ENCODE measurements around the gene KIAA2012.
"Not testable (repeated sequence)": the region's sequence is repeated elsewhere in the genome, so short reads cannot be mapped to it uniquely, and the experiment has no call there.

Gene KIAA2012

DNA sequence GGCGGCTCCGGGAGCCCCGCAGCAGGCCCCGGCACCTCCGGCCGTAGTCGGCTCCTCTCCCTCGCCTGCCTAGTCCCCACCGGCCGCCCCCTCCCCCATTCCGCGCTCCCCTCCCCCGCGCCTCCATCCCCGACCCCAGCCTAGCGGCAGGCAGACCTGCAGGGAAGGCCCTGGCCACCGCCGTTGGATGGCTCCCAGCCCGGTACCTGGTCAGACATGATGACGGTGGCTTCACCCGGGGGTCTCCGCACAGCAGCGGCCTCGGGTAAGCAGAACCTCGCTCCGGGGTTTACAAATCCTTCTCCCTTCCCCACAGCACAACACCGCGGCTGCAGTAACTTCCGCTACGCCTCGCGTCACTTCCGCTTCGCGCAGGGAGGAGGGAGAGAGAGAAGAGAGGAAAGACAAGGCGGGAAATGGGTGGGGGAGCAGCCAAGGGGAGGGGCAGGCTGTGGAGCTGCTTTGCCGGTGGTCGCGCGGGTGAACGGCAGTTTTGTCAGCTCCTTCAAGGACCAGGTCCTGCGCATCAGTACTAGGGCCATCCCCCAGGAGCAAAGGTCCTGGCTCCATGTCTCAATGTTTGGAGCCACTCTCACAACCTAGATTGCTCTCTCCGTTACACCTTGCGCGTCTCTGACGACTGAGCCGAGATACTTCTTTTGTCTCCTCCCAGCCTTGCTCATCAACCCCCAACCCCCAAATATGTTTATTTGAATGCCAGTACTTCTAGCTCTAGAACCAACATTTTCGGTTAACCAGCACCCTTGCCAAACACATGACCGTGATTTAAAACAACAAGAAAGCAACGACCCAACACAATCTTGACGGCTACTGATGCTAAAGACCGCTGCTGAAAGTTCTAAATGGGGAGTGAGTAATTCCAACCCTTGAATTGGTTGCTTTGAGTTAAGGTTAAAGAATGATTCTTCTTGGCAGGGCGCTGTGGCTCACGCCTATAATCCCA, 165.5 kb downstream of the KIAA2012 start, which contains the start of gene SUMO1:
SUMO1 (minus strand) TSS at position 364 of the 964 bp plus-strand sequence; CDS start at position 218, 146 bp downstream.
- TF ChIP-seq, protein P1, sequence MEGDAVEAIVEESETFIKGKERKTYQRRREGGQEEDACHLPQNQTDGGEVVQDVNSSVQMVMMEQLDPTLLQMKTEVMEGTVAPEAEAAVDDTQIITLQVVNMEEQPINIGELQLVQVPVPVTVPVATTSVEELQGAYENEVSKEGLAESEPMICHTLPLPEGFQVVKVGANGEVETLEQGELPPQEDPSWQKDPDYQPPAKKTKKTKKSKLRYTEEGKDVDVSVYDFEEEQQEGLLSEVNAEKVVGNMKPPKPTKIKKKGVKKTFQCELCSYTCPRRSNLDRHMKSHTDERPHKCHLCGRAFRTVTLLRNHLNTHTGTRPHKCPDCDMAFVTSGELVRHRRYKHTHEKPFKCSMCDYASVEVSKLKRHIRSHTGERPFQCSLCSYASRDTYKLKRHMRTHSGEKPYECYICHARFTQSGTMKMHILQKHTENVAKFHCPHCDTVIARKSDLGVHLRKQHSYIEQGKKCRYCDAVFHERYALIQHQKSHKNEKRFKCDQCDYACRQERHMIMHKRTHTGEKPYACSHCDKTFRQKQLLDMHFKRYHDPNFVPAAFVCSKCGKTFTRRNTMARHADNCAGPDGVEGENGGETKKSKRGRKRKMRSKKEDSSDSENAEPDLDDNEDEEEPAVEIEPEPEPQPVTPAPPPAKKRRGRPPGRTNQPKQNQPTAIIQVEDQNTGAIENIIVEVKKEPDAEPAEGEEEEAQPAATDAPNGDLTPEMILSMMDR (IDR thresholded peaks at IDR 0.05; ENCODE audit: insufficient read depth, low read length): no peak
- TF ChIP-seq SPI1 (IDR thresholded peaks at IDR 0.05; ENCODE audit: borderline replicate concordance, low read depth): peak; percentile 75; the same call in 1 of the 2 replicates
- peak; percentile 91 for TF ChIP-seq GABPA (IDR thresholded peaks at IDR 0.05; ENCODE audit: low read depth)
- TF ChIP-seq POLR2AphosphoS5 (IDR thresholded peaks at IDR 0.05; ENCODE audit: low read depth): peak; percentile 88
- TF ChIP-seq, protein P2, sequence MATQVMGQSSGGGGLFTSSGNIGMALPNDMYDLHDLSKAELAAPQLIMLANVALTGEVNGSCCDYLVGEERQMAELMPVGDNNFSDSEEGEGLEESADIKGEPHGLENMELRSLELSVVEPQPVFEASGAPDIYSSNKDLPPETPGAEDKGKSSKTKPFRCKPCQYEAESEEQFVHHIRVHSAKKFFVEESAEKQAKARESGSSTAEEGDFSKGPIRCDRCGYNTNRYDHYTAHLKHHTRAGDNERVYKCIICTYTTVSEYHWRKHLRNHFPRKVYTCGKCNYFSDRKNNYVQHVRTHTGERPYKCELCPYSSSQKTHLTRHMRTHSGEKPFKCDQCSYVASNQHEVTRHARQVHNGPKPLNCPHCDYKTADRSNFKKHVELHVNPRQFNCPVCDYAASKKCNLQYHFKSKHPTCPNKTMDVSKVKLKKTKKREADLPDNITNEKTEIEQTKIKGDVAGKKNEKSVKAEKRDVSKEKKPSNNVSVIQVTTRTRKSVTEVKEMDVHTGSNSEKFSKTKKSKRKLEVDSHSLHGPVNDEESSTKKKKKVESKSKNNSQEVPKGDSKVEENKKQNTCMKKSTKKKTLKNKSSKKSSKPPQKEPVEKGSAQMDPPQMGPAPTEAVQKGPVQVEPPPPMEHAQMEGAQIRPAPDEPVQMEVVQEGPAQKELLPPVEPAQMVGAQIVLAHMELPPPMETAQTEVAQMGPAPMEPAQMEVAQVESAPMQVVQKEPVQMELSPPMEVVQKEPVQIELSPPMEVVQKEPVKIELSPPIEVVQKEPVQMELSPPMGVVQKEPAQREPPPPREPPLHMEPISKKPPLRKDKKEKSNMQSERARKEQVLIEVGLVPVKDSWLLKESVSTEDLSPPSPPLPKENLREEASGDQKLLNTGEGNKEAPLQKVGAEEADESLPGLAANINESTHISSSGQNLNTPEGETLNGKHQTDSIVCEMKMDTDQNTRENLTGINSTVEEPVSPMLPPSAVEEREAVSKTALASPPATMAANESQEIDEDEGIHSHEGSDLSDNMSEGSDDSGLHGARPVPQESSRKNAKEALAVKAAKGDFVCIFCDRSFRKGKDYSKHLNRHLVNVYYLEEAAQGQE (IDR thresholded peaks at IDR 0.05; ENCODE audit: insufficient replicate concordance, low read depth): peak; percentile 11
- Histone ChIP-seq H3K4me3 (replicated peaks; ENCODE audit: insufficient read depth, low read length) (peak within 1 kb of the TSS; percentile 98), H3K27me3 (ENCODE audit: insufficient read depth, poor library complexity, severe bottlenecking) (no peaks in the 10 kb centered on the region), H3K27ac (replicated peaks) (peak within 1 kb of the TSS; percentile 79)
- peak; percentile 74 to 96 for DNase-seq (ENCODE audit: low read depth in 1 of 2, low spot score in 1 of 2)

DNA sequence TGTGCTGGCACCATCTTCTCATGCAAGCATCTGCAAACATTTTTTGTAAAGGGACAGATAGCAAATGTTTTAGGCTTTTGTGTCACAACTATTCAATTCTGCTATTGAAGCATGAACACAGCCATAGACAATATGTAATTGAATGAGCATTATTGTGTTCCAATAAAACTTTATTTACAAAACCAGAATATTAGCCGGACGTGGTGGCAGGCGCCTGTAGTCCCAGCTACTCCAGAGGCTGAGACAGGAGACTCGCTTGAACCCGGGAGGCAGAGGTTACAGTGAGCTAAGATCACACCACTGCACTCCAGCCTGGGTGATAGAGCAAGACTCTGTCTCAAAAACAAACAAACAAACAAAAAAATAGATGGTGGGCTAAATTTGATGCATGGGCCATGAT, 174.7 kb downstream of the KIAA2012 start:
- H3K27me3 ChIP-seq (ENCODE audit: insufficient read depth, poor library complexity, severe bottlenecking); H3K4me3 ChIP-seq (replicated peaks; ENCODE audit: insufficient read depth, low read length); DNase-seq (ENCODE audit: low read depth in 1 of 2, low spot score in 1 of 2); H3K27ac ChIP-seq (replicated peaks): not testable (repeated sequence)

DNA sequence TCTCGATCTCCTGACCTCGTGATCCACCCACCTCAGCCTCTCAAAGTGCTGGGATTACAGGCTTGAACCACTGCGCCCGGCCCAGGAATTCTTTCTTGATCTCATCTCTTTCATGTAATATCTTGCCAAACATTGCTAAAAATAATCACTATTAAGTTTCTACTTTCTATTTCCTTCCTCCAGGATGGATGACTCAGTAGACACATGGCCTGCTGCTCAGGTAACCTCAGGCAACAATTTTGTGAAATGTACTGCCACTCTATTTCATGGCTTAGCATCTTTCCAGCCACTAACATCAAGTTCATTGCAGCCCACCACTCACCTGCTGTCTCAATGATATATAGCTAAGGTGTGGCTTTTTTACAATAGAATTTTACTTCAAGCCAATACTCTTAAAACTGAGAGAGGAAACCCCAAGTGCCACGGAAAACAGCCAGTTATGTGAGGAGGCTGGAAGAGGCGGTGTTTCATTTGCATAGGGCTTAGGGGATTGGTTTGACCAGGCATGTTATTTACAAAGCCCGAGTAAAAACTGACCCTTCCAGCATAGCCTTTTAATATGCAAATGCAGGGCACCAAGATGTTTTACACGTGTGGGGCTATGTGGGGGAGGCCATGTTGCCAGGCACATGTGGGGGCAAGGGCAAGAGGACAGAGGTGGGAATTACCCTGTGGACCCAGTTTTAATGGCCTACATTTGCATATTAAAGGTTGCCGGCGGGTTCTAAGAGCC, 176.6 kb downstream of the KIAA2012 start:
- no peaks in the 10 kb centered on the region for H3K27me3 ChIP-seq (ENCODE audit: insufficient read depth, poor library complexity, severe bottlenecking)
- no peak overlapping the region for H3K27ac ChIP-seq (replicated peaks)
- no peak for DNase-seq (ENCODE audit: low read depth in 1 of 2, low spot score in 1 of 2)

More for the DNA sequence above, 176.6 kb downstream of the KIAA2012 start:
- H3K4me3 ChIP-seq (replicated peaks; ENCODE audit: insufficient read depth, low read length): no peak overlapping the region
- no peak for TF ChIP-seq POLR2AphosphoS5 (IDR thresholded peaks at IDR 0.05; ENCODE audit: low read depth)
- TF ChIP-seq SPI1 (IDR thresholded peaks at IDR 0.05; ENCODE audit: borderline replicate concordance, low read depth): no peak
- TF ChIP-seq, protein P2 (IDR thresholded peaks at IDR 0.05; ENCODE audit: insufficient replicate concordance, low read depth): no peak
- TF ChIP-seq GABPA (IDR thresholded peaks at IDR 0.05; ENCODE audit: low read depth): no peak
- TF ChIP-seq, protein P1 (IDR thresholded peaks at IDR 0.05; ENCODE audit: insufficient read depth, low read length): no peak

All from HL-60 (cell line).